ENCODE results near the gene MDFI.

The MDFI gene

GRCh38 chr6:41593839-41594238, 44.4 kb upstream of the MDFI start:
- no peak overlapping the region for H3K27ac ChIP-seq
- TF ChIP-seq, protein P1, sequence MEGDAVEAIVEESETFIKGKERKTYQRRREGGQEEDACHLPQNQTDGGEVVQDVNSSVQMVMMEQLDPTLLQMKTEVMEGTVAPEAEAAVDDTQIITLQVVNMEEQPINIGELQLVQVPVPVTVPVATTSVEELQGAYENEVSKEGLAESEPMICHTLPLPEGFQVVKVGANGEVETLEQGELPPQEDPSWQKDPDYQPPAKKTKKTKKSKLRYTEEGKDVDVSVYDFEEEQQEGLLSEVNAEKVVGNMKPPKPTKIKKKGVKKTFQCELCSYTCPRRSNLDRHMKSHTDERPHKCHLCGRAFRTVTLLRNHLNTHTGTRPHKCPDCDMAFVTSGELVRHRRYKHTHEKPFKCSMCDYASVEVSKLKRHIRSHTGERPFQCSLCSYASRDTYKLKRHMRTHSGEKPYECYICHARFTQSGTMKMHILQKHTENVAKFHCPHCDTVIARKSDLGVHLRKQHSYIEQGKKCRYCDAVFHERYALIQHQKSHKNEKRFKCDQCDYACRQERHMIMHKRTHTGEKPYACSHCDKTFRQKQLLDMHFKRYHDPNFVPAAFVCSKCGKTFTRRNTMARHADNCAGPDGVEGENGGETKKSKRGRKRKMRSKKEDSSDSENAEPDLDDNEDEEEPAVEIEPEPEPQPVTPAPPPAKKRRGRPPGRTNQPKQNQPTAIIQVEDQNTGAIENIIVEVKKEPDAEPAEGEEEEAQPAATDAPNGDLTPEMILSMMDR (conservative IDR thresholded peaks at IDR 0.05) = no peak

GRCh38 chr6:41594326-41594725, 43.9 kb upstream of the MDFI start:
- H3K27ac ChIP-seq = no peak overlapping the region
- TF ChIP-seq, protein P1 (conservative IDR thresholded peaks at IDR 0.05) = no peak

DNA sequence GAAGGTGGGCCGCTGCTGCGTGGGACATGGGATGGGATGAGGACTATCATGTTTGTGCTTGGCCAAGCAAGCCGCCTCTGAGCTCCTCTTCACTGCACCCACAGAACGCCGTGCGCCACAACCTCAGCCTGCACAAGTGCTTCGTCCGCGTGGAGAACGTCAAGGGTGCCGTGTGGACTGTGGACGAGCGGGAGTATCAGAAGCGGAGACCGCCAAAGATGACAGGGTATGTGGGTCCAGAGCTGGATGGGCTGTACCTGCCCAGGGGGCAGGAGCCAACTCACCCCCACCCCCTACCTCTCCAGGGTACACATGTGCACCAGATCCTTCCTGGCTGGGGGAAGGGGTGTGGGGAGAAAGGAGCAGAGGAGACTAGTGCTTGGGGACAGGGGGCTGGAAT, 43.5 kb upstream of the MDFI start:
- H3K27ac ChIP-seq = no peak overlapping the region
- TF ChIP-seq, protein P1 (conservative IDR thresholded peaks at IDR 0.05) = no peak

DNA sequence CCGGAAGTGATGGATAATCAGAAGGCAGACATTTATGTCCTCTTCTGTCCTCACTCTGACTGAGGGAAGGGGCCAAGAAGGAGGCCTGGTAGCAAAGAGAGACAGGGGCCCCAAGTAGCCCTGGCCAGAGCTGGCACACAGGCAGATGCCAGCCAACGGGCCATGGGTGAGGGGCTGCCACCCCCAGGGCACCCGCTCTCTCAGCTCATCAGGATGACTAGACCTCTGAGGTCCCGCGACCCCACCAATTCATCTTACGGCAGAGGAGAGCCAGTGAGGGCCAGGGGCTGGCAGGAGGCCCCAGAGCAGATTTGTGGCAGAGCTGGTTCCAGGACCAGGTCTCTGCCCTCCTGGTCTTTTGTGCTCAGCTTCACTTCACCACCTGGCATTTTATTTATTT, 43.1 kb upstream of the MDFI start:
- TF ChIP-seq, protein P1 (conservative IDR thresholded peaks at IDR 0.05) = no peak
- H3K27ac ChIP-seq = no peak overlapping the region

DNA sequence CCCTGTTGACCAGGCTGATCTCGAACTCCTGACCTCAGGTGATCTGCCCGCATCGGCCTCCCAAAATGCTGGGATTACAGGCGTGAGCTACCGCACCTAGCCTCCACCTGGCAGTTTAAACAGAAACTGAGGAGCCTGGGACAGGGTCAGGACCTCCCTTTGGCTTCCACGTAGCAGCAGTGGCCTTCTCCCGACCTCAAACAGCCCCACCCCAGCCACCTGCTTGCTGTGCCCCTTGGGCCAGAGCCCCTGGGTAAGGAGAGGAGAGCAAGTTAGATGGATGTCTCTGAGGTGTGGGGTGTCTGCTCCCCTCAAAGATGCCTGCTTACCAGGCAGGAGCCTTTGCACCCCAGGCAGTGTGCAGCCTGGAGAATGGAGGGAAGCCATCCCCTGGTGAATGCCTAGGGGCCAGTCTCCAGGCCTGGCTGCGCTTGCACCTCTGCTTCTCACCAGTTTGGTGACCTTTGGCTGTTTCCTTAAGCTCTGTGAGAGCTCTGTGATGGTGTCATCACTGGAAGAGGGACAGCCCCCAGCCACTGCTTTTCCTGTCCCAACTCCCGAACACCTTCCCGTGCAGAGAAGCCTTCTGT, 42.1 kb upstream of the MDFI start:
- no peak overlapping the region for H3K27ac ChIP-seq
- TF ChIP-seq, protein P1 (conservative IDR thresholded peaks at IDR 0.05) = no peak

DNA sequence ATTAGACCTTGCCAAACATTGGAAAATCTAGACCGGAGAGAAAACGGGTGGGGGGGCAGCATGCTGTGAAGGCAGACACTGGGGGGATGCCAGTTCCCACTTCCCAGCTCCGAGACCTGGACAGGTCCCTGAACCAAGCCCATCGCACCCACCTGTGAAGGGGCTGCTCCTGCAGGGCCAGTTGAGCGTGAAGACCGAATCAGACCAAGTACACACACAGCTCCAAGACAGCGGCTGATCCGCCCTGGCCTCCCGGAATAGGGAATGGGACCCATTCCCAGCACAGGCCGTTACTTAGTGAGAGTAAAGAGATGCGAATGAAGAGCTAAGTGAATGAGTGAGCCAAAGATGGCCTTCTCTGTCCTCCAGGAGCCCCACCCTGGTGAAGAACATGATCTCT, 41.5 kb upstream of the MDFI start:
- TF ChIP-seq, protein P1 (conservative IDR thresholded peaks at IDR 0.05) = no peak
- no peak overlapping the region for H3K27ac ChIP-seq

GRCh38 chr6:41597246-41598000, 40.8 kb upstream of the MDFI start:
- TF ChIP-seq, protein P1 (conservative IDR thresholded peaks at IDR 0.05) = no peak
- no peak overlapping the region for H3K27ac ChIP-seq
